ENCODE measurements around the gene GZMB. TPM values are rescaled to one million over a fixed set of nuclear protein-coding genes. Genes with fewer than 3 reads are reported as not detected.

The GZMB gene
- total RNA-seq, 4 donors from 2014 or later, result 0.45 to 0.94 TPM; not detected in 2

GRCh38 chr14:24631749-24632335 is 2.1 kb downstream of the GZMB start:
- DNase-seq, result no peak
- TF ChIP-seq CTCF (IDR thresholded peaks at IDR 0.05) (no peak), POLR2A (IDR thresholded peaks at IDR 0.05) (no peak)
- WGBS, 2 donors, result 94 to 97% methylated on average over 11 of the region's 11 CpGs
- no peaks in the 10 kb centered on the region for H3K36me3 ChIP-seq
- no peaks in the 10 kb centered on the region for H3K9me3 ChIP-seq
- H3K4me1 ChIP-seq, result peaks cover 7 to 14% of the 10 kb centered on the region in 2 donors
- intact Hi-C loops (cut with DNase I), result no loop called here
- no peaks in the 10 kb centered on the region for H3K27me3 ChIP-seq
- no peak overlapping the region for H3K4me3 ChIP-seq (replicated peaks in 1 of 3)
- H3K27ac ChIP-seq, result no peak overlapping the region

GRCh38 chr14:24630872-24631477 is 3.0 kb downstream of the GZMB start:
- 45 to 64% methylated on average over 7 to 8 of the region's 10 CpGs for WGBS, 2 donors
- peak overlapping the region in 2 of 3 donors; percentile 67 to 85 for H3K27ac ChIP-seq
- intact Hi-C loops (cut with DNase I), result no loop called here

GRCh38 chr14:24630087-24630871 is 3.7 kb downstream of the GZMB start:
- peaks cover 7 to 14% of the 10 kb centered on the region in 2 donors for H3K4me1 ChIP-seq
- peak overlapping the region; percentile 5 to 85 (median 67) for H3K27ac ChIP-seq
- WGBS, 2 donors, result 77 to 88% methylated on average over 3 of the region's 3 CpGs
- H3K9me3 ChIP-seq, result no peaks in the 10 kb centered on the region
- H3K4me3 ChIP-seq (replicated peaks in 1 of 3), result no peak overlapping the region
- no peaks in the 10 kb centered on the region for H3K36me3 ChIP-seq
- H3K27me3 ChIP-seq, result no peaks in the 10 kb centered on the region
- intact Hi-C loops (cut with DNase I), result no loop called here
- no peak for DNase-seq
- TF ChIP-seq POLR2A (IDR thresholded peaks at IDR 0.05) (no peak), CTCF (IDR thresholded peaks at IDR 0.05) (no peak)

More at GRCh38 chr14:24630872-24631477, 3.0 kb downstream of the GZMB start:
- TF ChIP-seq CTCF (IDR thresholded peaks at IDR 0.05), result no peak
- no peak for TF ChIP-seq POLR2A (IDR thresholded peaks at IDR 0.05)
- Histone ChIP-seq H3K9me3 (no peaks in the 10 kb centered on the region), H3K36me3 (no peaks in the 10 kb centered on the region), H3K4me1 (peaks cover 7 to 14% of the 10 kb centered on the region in 2 donors), H3K27me3 (no peaks in the 10 kb centered on the region), H3K4me3 (replicated peaks in 1 of 3) (no peak overlapping the region)
- peak; percentile 70 to 73 for DNase-seq

- H3K4me3 ChIP-seq (replicated peaks in 1 of 3), result no peak overlapping the region
- DNase-seq, result no peak
- H3K9me3 ChIP-seq, result no peaks in the 10 kb centered on the region
- no peak for TF ChIP-seq CTCF (IDR thresholded peaks at IDR 0.05)
- peaks cover 7 to 14% of the 10 kb centered on the region in 2 donors for H3K4me1 ChIP-seq
- no peaks in the 10 kb centered on the region for H3K27me3 ChIP-seq
- WGBS, 2 donors, result 91 to 93% methylated on average over 6 of the region's 6 CpGs
- intact Hi-C loops (cut with DNase I), result no loop called here
- no peaks in the 10 kb centered on the region for H3K36me3 ChIP-seq
- peak overlapping the region in 1 of 3 donors; percentile 85 for H3K27ac ChIP-seq
Measured at GRCh38 chr14:24629521-24629920, 4.5 kb downstream of the GZMB start.

DNA sequence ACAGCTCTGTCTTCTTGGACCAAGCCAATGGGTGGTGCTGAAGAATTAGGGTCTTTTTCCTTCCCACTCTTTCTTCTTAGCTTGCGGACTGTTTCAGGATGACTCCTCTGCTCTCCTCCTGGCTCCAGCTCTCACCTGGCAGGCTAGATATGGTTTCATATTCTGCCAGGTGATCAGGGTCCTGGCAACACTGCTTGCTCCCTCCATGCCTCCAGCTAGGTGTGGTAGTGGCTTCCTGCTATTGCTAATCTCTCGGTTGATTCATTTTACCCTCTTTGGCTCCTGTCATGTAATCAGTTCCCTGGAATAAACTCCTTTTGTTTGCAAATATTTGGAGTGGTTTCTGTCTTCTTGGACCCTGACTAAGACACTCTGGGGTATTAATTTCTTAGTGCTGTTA is 20.2 kb downstream of the GZMB start:
- no peak overlapping the region for H3K27ac ChIP-seq
- intact Hi-C loops (cut with DNase I), result no loop called here
- TF ChIP-seq POLR2A (IDR thresholded peaks at IDR 0.05), result no peak
- no peak for TF ChIP-seq CTCF (IDR thresholded peaks at IDR 0.05)
- no peaks in the 10 kb centered on the region for H3K36me3 ChIP-seq
- DNase-seq, result no peak
- no peak overlapping the region for H3K4me3 ChIP-seq (replicated peaks in 1 of 3)
- 90 to 94% methylated on average over 2 of the region's 2 CpGs for WGBS, 2 donors
- H3K4me1 ChIP-seq, result no peaks in the 10 kb centered on the region
- no peaks in the 10 kb centered on the region for H3K27me3 ChIP-seq
- H3K9me3 ChIP-seq, result no peaks in the 10 kb centered on the region

All from thyroid gland (tissue), 4 donors.